ENCODE measurements around the gene TAC4. TPM values are rescaled to one million over a fixed set of nuclear protein-coding genes. Genes with fewer than 3 reads are reported as not detected.

Gene TAC4
- total RNA-seq, 1 experiment from 2014 or later: not detected

DNA sequence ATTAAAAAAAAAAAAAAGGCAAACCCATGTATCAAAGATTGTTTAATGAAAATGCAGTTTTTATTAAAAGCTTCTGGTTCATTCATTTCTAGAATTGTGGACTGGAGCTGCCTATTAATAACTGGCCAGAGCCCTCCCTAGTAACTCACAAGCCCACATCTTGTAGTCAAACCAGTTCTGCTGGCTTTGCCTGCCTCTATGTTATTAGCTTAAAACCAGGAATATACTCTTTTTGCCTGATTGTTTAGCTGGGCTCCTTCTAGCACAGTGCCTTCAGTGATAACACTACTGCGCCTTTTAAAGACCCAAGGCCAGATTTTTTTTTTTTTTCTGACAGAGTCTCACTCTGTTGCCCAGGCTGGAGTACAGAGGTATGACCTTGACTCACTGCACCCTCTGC, 26.0 kb downstream of the TAC4 start:
- Histone ChIP-seq H3K18ac (ENCODE audit: insufficient read length, low read depth, low read length) (no peak overlapping the region), H3K14ac (ENCODE audit: insufficient read depth, low read length) (no peak overlapping the region), H3K4ac (ENCODE audit: low read depth, low read length) (no peak overlapping the region), H3K27ac (ENCODE audit: insufficient read length, low read depth, low read length) (no peak overlapping the region), H3K4me2 (ENCODE audit: insufficient read depth, insufficient read length, low read length) (no peak overlapping the region), H2BK5ac (ENCODE audit: insufficient read length, low read length) (no peak overlapping the region), H4K91ac (ENCODE audit: insufficient read length, low read depth, low read length) (no peak overlapping the region), H2BK120ac (ENCODE audit: low read depth, low read length, poor library complexity, severe bottlenecking) (no peak overlapping the region), H3T11ph (ENCODE audit: low read length) (no peak overlapping the region), H2AK5ac (ENCODE audit: insufficient read length, low read length) (no peak overlapping the region), H3K4me1 (ENCODE audit: insufficient read depth, low read length) (peaks cover 7% of the 10 kb centered on the region; the same call in 1 of the 2 replicates), H3K79me1 (ENCODE audit: insufficient read depth, low read depth, low read length, poor library complexity, severe bottlenecking) (peaks cover 5% of the 10 kb centered on the region), H4K5ac (ENCODE audit: insufficient read length, low read depth, low read length) (no peak overlapping the region), H2BK20ac (ENCODE audit: low read depth, low read length, poor library complexity, severe bottlenecking) (no peak overlapping the region), H2BK12ac (ENCODE audit: insufficient read length, low read depth, low read length) (no peak overlapping the region), H3K56ac (ENCODE audit: insufficient read length, low read depth, low read length) (no peak overlapping the region), H2AFZ (ENCODE audit: low read length) (no peak overlapping the region), H3K79me2 (ENCODE audit: insufficient read depth, low read length) (peaks cover 7% of the 10 kb centered on the region; the same call in 1 of the 2 replicates), H4K8ac (replicated peaks; ENCODE audit: insufficient read length, low read depth, low read length) (no peak overlapping the region), H3K23me2 (ENCODE audit: insufficient read length, low read depth, low read length, poor library complexity, severe bottlenecking) (no peaks in the 10 kb centered on the region), H3K9me3 (ENCODE audit: control insufficient read depth, low read depth, low read length) (no peaks in the 10 kb centered on the region), H3K9ac (ENCODE audit: extremely low read depth, insufficient read length, low read length) (no peak overlapping the region), H4K20me1 (ENCODE audit: control insufficient read depth, insufficient read depth, insufficient read length) (no peaks in the 10 kb centered on the region), H3K27me3 (ENCODE audit: insufficient read depth, low read length) (no peaks in the 10 kb centered on the region), H2BK15ac (ENCODE audit: low read depth, low read length) (no peak overlapping the region), H3K23ac (ENCODE audit: insufficient read length, low read depth, low read length) (no peak overlapping the region)
- H3K27me3 Mint-ChIP-seq (ENCODE audit: low read depth): no peaks in the 10 kb centered on the region
- H3K4me3 Mint-ChIP-seq: no peak overlapping the region
- no peak overlapping the region for H3K27ac Mint-ChIP-seq
- H3K4me1 Mint-ChIP-seq: peaks cover 55 to 56% of the 10 kb centered on the region in 2 experiments
- no CpG with 5 or more reads among the region's 1 CpG for WGBS (ENCODE audit: extremely low coverage, insufficient read length, low lambda C conversion rate)
- no peaks in the 10 kb centered on the region for H3K9me3 Mint-ChIP-seq
- no peak for TF ChIP-seq CTCF (conservative IDR thresholded peaks at IDR 0.05)
- H3K36me3 Mint-ChIP-seq (ENCODE audit: insufficient read depth in 1 of 3, low read depth in 3 of 3): peaks cover 66 to 93% (median 84%) of the 10 kb centered on the region in 3 experiments; a peak in 6 of 7 replicates
- no peak for DNase-seq
